Kidney (tissue), 14 donors: Measurements from ENCODE around the gene ARHGEF38. TPM values are rescaled to one million over a fixed set of nuclear protein-coding genes. Genes with fewer than 3 reads are reported as not detected.

ENCODE experiments used
- DNase-seq, 5 donors: peaks; one replicate each; pipeline ENCODE4 v3.0.0-alpha.2; 2013 to 2020
- FAIRE-seq: peaks from 2 replicates; lab custom pipeline; 2012; peaks lifted over from hg19 to GRCh38; lab: Jason Lieb, UNC
- H3K27ac ChIP-seq, 2 donors: one replicate each; pipeline ENCODE4 v1.7.0; 2013; ENCODE audit warnings: low read depth in 2 of 2, low read length in 2 of 2, inconsistent platforms in 1 of 2
- H3K27me3 ChIP-seq: one replicate; pipeline ENCODE4 v1.7.1; 2013; ENCODE audit warnings: low read length, inconsistent platforms; ENCODE audit not compliant: control insufficient read depth, insufficient read depth
- H3K36me3 ChIP-seq, 3 donors: one replicate each; pipeline versions ENCODE4 v1.7.0 to v1.7.1; 2013; ENCODE audit warnings: low read length in 3 of 3, control low read depth in 1 of 3, inconsistent platforms in 1 of 3; ENCODE audit not compliant: insufficient read depth in 3 of 3, control insufficient read depth in 2 of 3
- H3K4me1 ChIP-seq, 3 donors: one replicate each; pipeline versions ENCODE4 v1.7.0 to v1.7.1; 2013; ENCODE audit warnings: low read length in 3 of 3, inconsistent platforms in 1 of 3, low read depth in 1 of 3; ENCODE audit not compliant: control insufficient read depth in 2 of 3, insufficient read depth in 2 of 3
- H3K4me3 ChIP-seq, 3 donors: one replicate each; pipeline versions ENCODE4 v1.7.0 to v1.8.1; 2013; ENCODE audit warnings: low read length in 3 of 3, control low read depth in 1 of 3, inconsistent platforms in 1 of 3
- H3K9ac ChIP-seq, 3 donors: one replicate each; pipeline versions ENCODE4 v1.7.0 to v1.7.1; 2013; ENCODE audit warnings: low read length in 3 of 3, control low read depth in 1 of 3, inconsistent platforms in 1 of 3
- H3K9me3 ChIP-seq, 3 donors: one replicate each; pipeline versions ENCODE4 v1.7.0 to v1.7.1; 2013; ENCODE audit warnings: low read length in 3 of 3, control low read depth in 1 of 3, inconsistent platforms in 1 of 3; ENCODE audit not compliant: control insufficient read depth in 2 of 3, insufficient read depth in 1 of 3
- CTCF ChIP-seq: IDR thresholded peaks from 3 replicates; pipeline ENCODE4 v1.5.1; 2012; ENCODE audit warnings: mild to moderate bottlenecking, moderate library complexity, borderline replicate concordance; ENCODE audit not compliant: insufficient read depth; ENCODE audit errors: extremely low read depth
- intact Hi-C: fragments of 100-400 bp; cut with DNase I; formaldehyde crosslinking; loops from one replicate; pipeline ENCODE4 v1.11.1; 2022
- polyA plus RNA-seq: library from polyadenylated mRNA; stranded (reverse); fragments of 350-450 nt; fragmentation: Illumina TruSeq; extraction: RNeasy Lipid Tissue Mini Kit (QIAGEN cat#74804); gene quantifications from one replicate; pipeline ENCODE4 v1.2.3, GENCODE V29; 2014; ENCODE audit warnings: low read depth, low replicate concordance; ENCODE audit not compliant: insufficient read depth
- total RNA-seq: library from RNA; stranded (reverse); fragmentation: NEBNext Ultra II Directional; extraction: Animal tissue kit (Norgen Biotek cat#: 25700); gene quantifications from one replicate; pipeline ENCODE4 v1.2.1, GENCODE V29; 2021
- donor health status: control.
- donor health status: control.
- donor health status: control.
- donor health status: control.
- donor health status: control.
- donor health status: DM: yes; HTN: yes; CAD: no.
- donor health status: Normal renal cell carcinoma (clear cell type).

The ARHGEF38 gene
- total and polyA plus RNA-seq, 2 donors from 2014 or later = 1.5 to 41.1 TPM

GRCh38 chr4:105709081-105709450 is 156.6 kb downstream of the ARHGEF38 start:
- intact Hi-C loops = no loop called here
- Histone ChIP-seq H3K4me1 (peaks cover 0 to 12% (median 7%) of the 10 kb centered on the region in 3 donors), H3K9ac (peak overlapping the region; percentile 71 to 90 (median 88)), H3K9me3 (no peaks in the 10 kb centered on the region), H3K36me3 (no peaks in the 10 kb centered on the region), H3K4me3 (peak overlapping the region; percentile 90 to 97 (median 94)), H3K27ac (peak overlapping the region; percentile 83 to 91), H3K27me3 (no peaks in the 10 kb centered on the region)
- DNase-seq (peak in 3 of 5 donors; percentile 56 to 67 (median 66)), FAIRE-seq (no peak)
- TF ChIP-seq CTCF = no peak

GRCh38 chr4:105710012-105710600 is 157.7 kb downstream of the ARHGEF38 start:
- no peak overlapping the region for H3K9ac ChIP-seq

GRCh38 chr4:105710678-105711077 is 158.3 kb downstream of the ARHGEF38 start:
- Histone ChIP-seq H3K4me3 (no peak overlapping the region), H3K27ac (no peak overlapping the region), H3K4me1 (peaks cover 0 to 12% (median 7%) of the 10 kb centered on the region in 3 donors), H3K9ac (no peak overlapping the region), H3K9me3 (no peaks in the 10 kb centered on the region), H3K27me3 (no peaks in the 10 kb centered on the region), H3K36me3 (no peaks in the 10 kb centered on the region)
- no peak for TF ChIP-seq CTCF
- peak in 2 of 5 donors; percentile 15 to 23 for DNase-seq
- FAIRE-seq = no peak
- intact Hi-C loops = no loop called here

More at GRCh38 chr4:105710012-105710600, 157.7 kb downstream of the ARHGEF38 start:
- peaks cover 0 to 12% (median 7%) of the 10 kb centered on the region in 3 donors for H3K4me1 ChIP-seq
- no peaks in the 10 kb centered on the region for H3K9me3 ChIP-seq
- no peak overlapping the region for H3K27ac ChIP-seq
- no peak overlapping the region for H3K4me3 ChIP-seq
- H3K36me3 ChIP-seq = no peaks in the 10 kb centered on the region
- DNase-seq (peak in 1 of 5 donors; percentile 2), FAIRE-seq (no peak)
- no peaks in the 10 kb centered on the region for H3K27me3 ChIP-seq
- intact Hi-C loops = no loop called here
- TF ChIP-seq CTCF = no peak
